ENCODE results near the gene MAGEF1.
A peak's percentile ranks its signal among the peaks of the same experiment; 100 is the strongest.

MAGEF1 gene

GRCh38 chr3:184693011-184693975 lies 18.6 kb downstream of the MAGEF1 start:
- H3K4me3 ChIP-seq (ENCODE audit: low read length) = no peak overlapping the region
- no peak for TF ChIP-seq CTCF (conservative IDR thresholded peaks at IDR 0.05; ENCODE audit: low read length)
- no peak for DNase-seq (ENCODE audit: low read depth)

GRCh38 chr3:184691397-184692231 lies 20.2 kb downstream of the MAGEF1 start:
- peak; percentile 83 for DNase-seq (ENCODE audit: low read depth)
- H3K4me3 ChIP-seq (ENCODE audit: low read length) = peak overlapping the region; percentile 17
- no peak for TF ChIP-seq CTCF (conservative IDR thresholded peaks at IDR 0.05; ENCODE audit: low read length)

- no peak for TF ChIP-seq CTCF (conservative IDR thresholded peaks at IDR 0.05; ENCODE audit: low read length)
- DNase-seq (ENCODE audit: low read depth) = no peak
- no peak overlapping the region for H3K4me3 ChIP-seq (ENCODE audit: low read length)
These were observed 21.5 kb downstream of the MAGEF1 start for GRCh38 chr3:184690192-184690883.

GRCh38 chr3:184688882-184689271 lies 23.0 kb downstream of the MAGEF1 start:
- no peak for TF ChIP-seq CTCF (conservative IDR thresholded peaks at IDR 0.05; ENCODE audit: low read length)
- no peak for DNase-seq (ENCODE audit: low read depth)
- H3K4me3 ChIP-seq (ENCODE audit: low read length) = no peak overlapping the region

GRCh38 chr3:184688251-184688881 lies 23.5 kb downstream of the MAGEF1 start:
- no peak overlapping the region for H3K4me3 ChIP-seq (ENCODE audit: low read length)
- peak; percentile 95 for DNase-seq (ENCODE audit: low read depth)
- TF ChIP-seq CTCF (conservative IDR thresholded peaks at IDR 0.05; ENCODE audit: low read length) = peak; percentile 32; the same call in 1 of the 2 replicates

GRCh38 chr3:184687363-184688015 lies 24.4 kb downstream of the MAGEF1 start:
- DNase-seq (ENCODE audit: low read depth) = no peak
- TF ChIP-seq CTCF (conservative IDR thresholded peaks at IDR 0.05; ENCODE audit: low read length) = no peak
- no peak overlapping the region for H3K4me3 ChIP-seq (ENCODE audit: low read length)

Data from AG10803 (cell line).